ENCODE measurements around the gene GBP1.
"Not testable (repeated sequence)": the region's sequence is repeated elsewhere in the genome, so short reads cannot be mapped to it uniquely, and the experiment has no call there.

The GBP1 gene

GRCh38 chr1:89018318-89018717 lies 46.7 kb downstream of the GBP1 start:
- intact Hi-C loops (cut with micrococcal nuclease); H3K9me3 Mint-ChIP-seq; H3K4me3 Mint-ChIP-seq; H3K27me3 Mint-ChIP-seq; H3K27ac Mint-ChIP-seq: not testable (repeated sequence)
- Mint-ChIP-seq H3K4me1 (ENCODE audit: low read depth) (peaks cover 25% of the 10 kb centered on the region), H3K36me3 (ENCODE audit: low read depth) (peaks cover 67% of the 10 kb centered on the region)

GRCh38 chr1:89008511-89008910 lies 56.5 kb downstream of the GBP1 start:
- H3K36me3 Mint-ChIP-seq (ENCODE audit: low read depth): peaks cover 85% of the 10 kb centered on the region
- H3K4me3 Mint-ChIP-seq: no peak overlapping the region
- no peaks in the 10 kb centered on the region for H3K9me3 Mint-ChIP-seq
- intact Hi-C loops (cut with micrococcal nuclease): no loop called here
- no peak overlapping the region for H3K27ac Mint-ChIP-seq
- peaks cover 19% of the 10 kb centered on the region for H3K4me1 Mint-ChIP-seq (ENCODE audit: low read depth)
- H3K27me3 Mint-ChIP-seq: no peaks in the 10 kb centered on the region

- no peak overlapping the region for H3K4me3 Mint-ChIP-seq
Observed at GRCh38 chr1:89005286-89006151, 59.5 kb downstream of the GBP1 start.

More at GRCh38 chr1:89005286-89006151, 59.5 kb downstream of the GBP1 start:
- Mint-ChIP-seq H3K27ac (peak overlapping the region; percentile 68), H3K27me3 (no peaks in the 10 kb centered on the region), H3K4me1 (ENCODE audit: low read depth) (peaks cover 37% of the 10 kb centered on the region), H3K36me3 (ENCODE audit: low read depth) (peaks cover 61% of the 10 kb centered on the region), H3K9me3 (no peaks in the 10 kb centered on the region)
- intact Hi-C loops (cut with micrococcal nuclease): no loop called here
